H9 (cell line): ENCODE measurements around the gene MRM2. TPM values are rescaled to one million over a fixed set of nuclear protein-coding genes. Genes with fewer than 3 reads are reported as not detected.
A peak's percentile ranks its signal among the peaks of the same experiment; 100 is the strongest.

ENCODE experiments used
- DNase-seq: peaks from one replicate; pipeline ENCODE4 v3.0.0-alpha.2; 2017
- H2AFZ ChIP-seq: one replicate; pipeline ENCODE4 v1.6.1; 2013; ENCODE audit warnings: mild to moderate bottlenecking, low read length, control low read depth, moderate library complexity
- H2AK5ac ChIP-seq: 2 replicates; pipeline ENCODE4 v1.6.1; 2013; ENCODE audit warnings: low read length, control low read depth, mixed read lengths; ENCODE audit not compliant: insufficient read length
- H2BK120ac ChIP-seq: one replicate; pipeline ENCODE4 v1.6.1; 2013; ENCODE audit warnings: low read depth, mild to moderate bottlenecking, low read length, control low read depth, inconsistent platforms; ENCODE audit not compliant: poor library complexity, severe bottlenecking
- H2BK12ac ChIP-seq: 2 replicates; pipeline ENCODE4 v1.6.1; 2013; ENCODE audit warnings: low read length, control low read depth, mixed read lengths, low read depth; ENCODE audit not compliant: insufficient read length
- H2BK15ac ChIP-seq: 2 replicates; pipeline ENCODE4 v1.6.1; 2013; ENCODE audit warnings: low read depth, low read length, control low read depth
- H2BK20ac ChIP-seq: one replicate; pipeline ENCODE4 v1.6.1; 2013; ENCODE audit warnings: low read depth, mild to moderate bottlenecking, low read length, control low read depth, inconsistent platforms; ENCODE audit not compliant: poor library complexity, severe bottlenecking
- H2BK5ac ChIP-seq: 2 replicates; pipeline ENCODE4 v1.6.1; 2013; ENCODE audit warnings: low read length, control low read depth, mixed read lengths; ENCODE audit not compliant: insufficient read length
- H3K14ac ChIP-seq: 2 replicates; pipeline ENCODE4 v1.6.1; 2013; ENCODE audit warnings: low read length, control low read depth; ENCODE audit not compliant: insufficient read depth
- H3K18ac ChIP-seq: 2 replicates; pipeline ENCODE4 v1.6.1; 2013; ENCODE audit warnings: low read depth, mild to moderate bottlenecking, mixed read lengths, low read length, control low read depth; ENCODE audit not compliant: insufficient read length
- H3K23ac ChIP-seq: 2 replicates; pipeline ENCODE4 v1.6.1; 2013; ENCODE audit warnings: low read length, control low read depth, mixed read lengths, low read depth; ENCODE audit not compliant: insufficient read length
- H3K23me2 ChIP-seq: 2 replicates; pipeline ENCODE4 v1.6.1; 2013; ENCODE audit warnings: low read depth, mild to moderate bottlenecking, mixed read lengths, low read length, control low read depth; ENCODE audit not compliant: insufficient read length, poor library complexity, severe bottlenecking
- H3K27ac ChIP-seq: 2 replicates; pipeline ENCODE4 v1.5.1; 2013; ENCODE audit warnings: low read length, control low read depth, mixed read lengths, low read depth; ENCODE audit not compliant: insufficient read length
- H3K27me3 ChIP-seq: 2 replicates; pipeline ENCODE4 v1.6.1; 2013; ENCODE audit warnings: low read length, control low read depth, inconsistent platforms; ENCODE audit not compliant: insufficient read depth
- H3K4ac ChIP-seq: 2 replicates; pipeline ENCODE4 v1.6.1; 2013; ENCODE audit warnings: low read depth, mild to moderate bottlenecking, control low read depth, inconsistent platforms, low read length, moderate library complexity
- H3K4me1 ChIP-seq: 2 replicates; pipeline ENCODE4 v1.6.1; 2013; ENCODE audit warnings: low read length, control low read depth, inconsistent platforms; ENCODE audit not compliant: insufficient read depth
- H3K4me2 ChIP-seq: 2 replicates; pipeline ENCODE4 v1.6.1; 2013; ENCODE audit warnings: low read length, control low read depth, mixed read lengths; ENCODE audit not compliant: insufficient read length, insufficient read depth
- H3K56ac ChIP-seq: 2 replicates; pipeline ENCODE4 v1.6.1; 2013; ENCODE audit warnings: low read depth, mild to moderate bottlenecking, mixed read lengths, low read length, control low read depth; ENCODE audit not compliant: insufficient read length
- H3K79me1 ChIP-seq: 2 replicates; pipeline ENCODE4 v1.6.1; 2013; ENCODE audit warnings: low read depth, mild to moderate bottlenecking, moderate library complexity, low read length, control low read depth, inconsistent platforms; ENCODE audit not compliant: insufficient read depth, poor library complexity, severe bottlenecking
- H3K79me2 ChIP-seq: 2 replicates; pipeline ENCODE4 v1.6.1; 2013; ENCODE audit warnings: low read length, control low read depth, inconsistent platforms; ENCODE audit not compliant: insufficient read depth
- H3K9ac ChIP-seq: 2 replicates; pipeline ENCODE4 v1.6.1; 2013; ENCODE audit warnings: low read length, control low read depth, mixed read lengths; ENCODE audit not compliant: insufficient read length; ENCODE audit errors: extremely low read depth
- H3K9me3 ChIP-seq: one replicate; pipeline ENCODE4 v1.6.1; 2013; ENCODE audit warnings: low read depth, low read length, inconsistent platforms; ENCODE audit not compliant: control insufficient read depth
- H3T11ph ChIP-seq: one replicate; pipeline ENCODE4 v1.6.1; 2013; ENCODE audit warnings: mild to moderate bottlenecking, low read length, control low read depth, inconsistent platforms
- H4K20me1 ChIP-seq: one replicate; pipeline ENCODE4 v1.6.1; 2013; ENCODE audit not compliant: control insufficient read depth, insufficient read length, insufficient read depth
- H4K5ac ChIP-seq: 2 replicates; pipeline ENCODE4 v1.6.1; 2013; ENCODE audit warnings: low read depth, mild to moderate bottlenecking, mixed read lengths, low read length, control low read depth; ENCODE audit not compliant: insufficient read length
- H4K8ac ChIP-seq: replicated peaks from 2 replicates; pipeline ENCODE4 v1.6.1; 2013; ENCODE audit warnings: low read length, control low read depth, mixed read lengths, low read depth; ENCODE audit not compliant: insufficient read length
- H4K91ac ChIP-seq: 2 replicates; pipeline ENCODE4 v1.6.1; 2013; ENCODE audit warnings: low read depth, mild to moderate bottlenecking, moderate library complexity, mixed read lengths, low read length, control low read depth; ENCODE audit not compliant: insufficient read length
- H3K27ac Mint-ChIP-seq, 3 experiments: 2 replicates in 2 of 3; 3 replicates in 1 of 3; pipeline ENCODE4 v1.8.0; 2020 to 2021; ENCODE audit warnings: mixed read lengths in 3 of 3, mild to moderate bottlenecking in 1 of 3, moderate library complexity in 1 of 3
- H3K27me3 Mint-ChIP-seq: 2 replicates; pipeline ENCODE4 v1.8.0; 2021; ENCODE audit warnings: low read depth, mild to moderate bottlenecking, moderate library complexity, mixed read lengths
- H3K36me3 Mint-ChIP-seq, 3 experiments: 2 replicates in 2 of 3; 3 replicates in 1 of 3; pipeline ENCODE4 v1.8.0; 2020 to 2021; ENCODE audit warnings: low read depth in 3 of 3, mixed read lengths in 3 of 3; ENCODE audit not compliant: insufficient read depth in 1 of 3
- H3K4me1 Mint-ChIP-seq, 2 experiments: 2 replicates each; pipeline ENCODE4 v1.8.0; 2020; ENCODE audit warnings: mixed read lengths in 2 of 2
- H3K4me3 Mint-ChIP-seq, 2 experiments: 2 replicates in 1 of 2; 3 replicates in 1 of 2; pipeline ENCODE4 v1.8.0; 2020 to 2021; ENCODE audit warnings: mild to moderate bottlenecking in 2 of 2, mixed read lengths in 2 of 2, moderate library complexity in 1 of 2
- H3K9me3 Mint-ChIP-seq, 2 experiments: 2 replicates in 1 of 2; 3 replicates in 1 of 2; pipeline ENCODE4 v1.8.0; 2020; ENCODE audit warnings: mild to moderate bottlenecking in 2 of 2, mixed read lengths in 2 of 2, moderate library complexity in 1 of 2
- WGBS: extraction: QIAGEN DNeasy Blood & Tissue Kit; methylation state at CpG from one replicate; pipeline ENCODE4 v1.1.7; 2013; ENCODE audit warnings: missing lambda C conversion rate, low lambda C conversion rate, mixed read lengths; ENCODE audit not compliant: insufficient read length; ENCODE audit errors: extremely low coverage; 5-methylcytosine and 5-hydroxymethylcytosine counted together
- total RNA-seq: library from RNA; stranded (reverse); gene quantifications from 2 replicates; pipeline ENCODE4 v1.2.1, GENCODE V29; 2021
- TF ChIP-seq, protein P1 (sequence below): fragments of 200-600 bp; sonication (generic); conservative IDR thresholded peaks from 3 replicates; pipeline ENCODE4 v1.8.0; 2021; ENCODE audit warnings: antibody characterized with exemption, mild to moderate bottlenecking

Gene MRM2
- total RNA-seq, 1 experiment from 2014 or later: 59.0 TPM

DNA sequence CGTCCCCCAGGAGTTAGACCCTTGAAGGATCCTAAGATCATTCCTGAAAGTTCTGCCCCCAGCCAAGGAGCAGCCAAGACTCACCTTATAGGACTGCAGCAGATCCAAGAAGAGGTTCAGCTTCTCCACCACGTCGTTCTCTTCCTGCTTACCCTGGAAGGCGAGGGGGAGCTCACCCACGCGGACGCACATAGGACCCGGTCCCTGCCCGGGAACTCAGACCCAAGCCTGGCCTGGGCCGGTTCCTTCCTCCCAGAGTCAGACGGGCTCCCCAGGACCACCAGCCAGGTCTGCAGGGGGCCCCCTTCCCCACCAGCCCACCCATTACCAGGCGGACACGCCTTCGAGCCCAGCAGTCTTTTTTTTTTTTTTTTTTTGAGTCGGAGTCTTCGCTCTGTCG, 15.6 kb upstream of the MRM2 start:
- H2AFZ ChIP-seq: no peak overlapping the region
- Mint-ChIP-seq H3K36me3 (peaks cover 8 to 38% (median 21%) of the 10 kb centered on the region in 3 experiments; a peak in 5 of 7 replicates), H3K27ac (peak overlapping the region in 2 of 3 experiments; percentile 12 to 19; a peak in 3 of 7 replicates), H3K4me1 (no peaks in the 10 kb centered on the region), H3K4me3 (no peak overlapping the region), H3K9me3 (no peaks in the 10 kb centered on the region), H3K27me3 (no peaks in the 10 kb centered on the region)
- no CpG with 5 or more reads among the region's 17 CpGs for WGBS
- no peak overlapping the region for H3K27ac ChIP-seq
- H3K56ac ChIP-seq: no peak overlapping the region
- H3K4me2 ChIP-seq: no peak overlapping the region
- no peaks in the 10 kb centered on the region for H3K79me1 ChIP-seq
- H3K4ac ChIP-seq: no peak overlapping the region
- H3K27me3 ChIP-seq: no peaks in the 10 kb centered on the region
- no peak overlapping the region for H2BK15ac ChIP-seq
- H4K20me1 ChIP-seq: no peaks in the 10 kb centered on the region
- H2BK12ac ChIP-seq: no peak overlapping the region
- no peaks in the 10 kb centered on the region for H3K9me3 ChIP-seq
- H3K18ac ChIP-seq: no peak overlapping the region
- no peak overlapping the region for H2BK20ac ChIP-seq
- H4K8ac ChIP-seq: no peak overlapping the region
- H4K5ac ChIP-seq: no peak overlapping the region
- DNase-seq: no peak
- no peak overlapping the region for H3K9ac ChIP-seq
- TF ChIP-seq, protein P1, sequence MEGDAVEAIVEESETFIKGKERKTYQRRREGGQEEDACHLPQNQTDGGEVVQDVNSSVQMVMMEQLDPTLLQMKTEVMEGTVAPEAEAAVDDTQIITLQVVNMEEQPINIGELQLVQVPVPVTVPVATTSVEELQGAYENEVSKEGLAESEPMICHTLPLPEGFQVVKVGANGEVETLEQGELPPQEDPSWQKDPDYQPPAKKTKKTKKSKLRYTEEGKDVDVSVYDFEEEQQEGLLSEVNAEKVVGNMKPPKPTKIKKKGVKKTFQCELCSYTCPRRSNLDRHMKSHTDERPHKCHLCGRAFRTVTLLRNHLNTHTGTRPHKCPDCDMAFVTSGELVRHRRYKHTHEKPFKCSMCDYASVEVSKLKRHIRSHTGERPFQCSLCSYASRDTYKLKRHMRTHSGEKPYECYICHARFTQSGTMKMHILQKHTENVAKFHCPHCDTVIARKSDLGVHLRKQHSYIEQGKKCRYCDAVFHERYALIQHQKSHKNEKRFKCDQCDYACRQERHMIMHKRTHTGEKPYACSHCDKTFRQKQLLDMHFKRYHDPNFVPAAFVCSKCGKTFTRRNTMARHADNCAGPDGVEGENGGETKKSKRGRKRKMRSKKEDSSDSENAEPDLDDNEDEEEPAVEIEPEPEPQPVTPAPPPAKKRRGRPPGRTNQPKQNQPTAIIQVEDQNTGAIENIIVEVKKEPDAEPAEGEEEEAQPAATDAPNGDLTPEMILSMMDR: no peak
- H4K91ac ChIP-seq: no peak overlapping the region
- no peaks in the 10 kb centered on the region for H3K23me2 ChIP-seq
- H3K23ac ChIP-seq: no peak overlapping the region
- H2BK120ac ChIP-seq: no peak overlapping the region
- H2BK5ac ChIP-seq: no peak overlapping the region
- no peaks in the 10 kb centered on the region for H3K4me1 ChIP-seq
- H3K79me2 ChIP-seq: no peaks in the 10 kb centered on the region
- H3K14ac ChIP-seq: no peak overlapping the region
- H3T11ph ChIP-seq: no peak overlapping the region
- H2AK5ac ChIP-seq: no peak overlapping the region
